T-helper 1 cell treated with Interleukin-12 subunit alpha and Interleukin-12 subunit beta and Interleukin-4 antibody, amounts not matched to agents 30 ng/mL and 1 ng/mL, for 36 hours (primary cell): ENCODE measurements around the gene TMEM156. TPM values are rescaled to one million over a fixed set of nuclear protein-coding genes. Genes with fewer than 3 reads are reported as not detected.

Experiments used
- intact Hi-C: fragments of 100-400 bp; cut with micrococcal nuclease; formaldehyde crosslinking; loops from one replicate; pipeline ENCODE4 v1.15.1; 2024
- total RNA-seq: library from RNA; stranded (reverse); gene quantifications from 2 replicates; pipeline ENCODE4 v1.2.3, GENCODE V29; 2022

The TMEM156 gene
- total RNA-seq, 1 donor from 2014 or later: 43.8 TPM

- intact Hi-C loops: loop anchor here (1.0 to 10.0 kb wide), 14 partner anchors 12 to 1358 kb away; partner anchors contain the start of genes PDS5A, RELL1, RFC1 and RHOH
These were observed 12.3 kb upstream of the TMEM156 start for GRCh38 chr4:39044364-39044955.

DNA sequence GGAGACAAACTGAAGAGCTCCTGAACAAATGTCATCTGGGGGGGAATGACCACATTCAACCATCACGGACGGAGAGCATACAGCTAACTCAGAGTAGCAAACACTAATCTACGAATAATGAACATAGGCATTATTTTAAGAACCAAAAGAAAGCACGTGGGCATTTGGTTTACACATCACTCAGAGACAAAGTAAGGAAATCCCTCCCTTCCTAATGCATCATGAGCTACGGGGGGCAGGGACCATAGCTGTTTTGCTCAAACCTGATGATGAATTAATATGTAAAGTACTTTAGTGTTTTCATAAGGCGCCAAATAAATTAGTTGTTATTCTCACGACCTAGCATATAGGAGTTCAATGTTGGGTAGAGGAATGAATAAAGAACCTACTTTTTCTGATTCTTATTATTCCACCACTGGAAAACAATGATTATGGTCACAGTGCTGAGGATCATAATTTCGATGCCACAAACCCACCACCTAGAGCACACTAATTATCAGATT, 11.7 kb upstream of the TMEM156 start:
- intact Hi-C loops: loop anchor here (1.0 to 10.0 kb wide), 14 partner anchors 12 to 1358 kb away; partner anchors contain the start of genes PDS5A, RELL1, RFC1 and RHOH

- intact Hi-C loops: loop anchor here (5.0 to 10.0 kb wide), 4 partner anchors 324 to 1262 kb away; partner anchors contain the start of genes PDS5A, RFC1 and RHOH
These were observed 11.1 kb upstream of the TMEM156 start for GRCh38 chr4:39043058-39043860.

- intact Hi-C loops: loop anchor here (5.0 to 10.0 kb wide), 4 partner anchors 325 to 1262 kb away; partner anchors contain the start of genes PDS5A, RFC1 and RHOH
These were observed 10.2 kb upstream of the TMEM156 start for GRCh38 chr4:39042366-39042765.

GRCh38 chr4:39039108-39039507, 6.9 kb upstream of the TMEM156 start:
- intact Hi-C loops: loop anchor here (10.0 kb wide), 2 partner anchors 374 to 1016 kb away; partner anchors contain the start of genes KLF3 and N4BP2

DNA sequence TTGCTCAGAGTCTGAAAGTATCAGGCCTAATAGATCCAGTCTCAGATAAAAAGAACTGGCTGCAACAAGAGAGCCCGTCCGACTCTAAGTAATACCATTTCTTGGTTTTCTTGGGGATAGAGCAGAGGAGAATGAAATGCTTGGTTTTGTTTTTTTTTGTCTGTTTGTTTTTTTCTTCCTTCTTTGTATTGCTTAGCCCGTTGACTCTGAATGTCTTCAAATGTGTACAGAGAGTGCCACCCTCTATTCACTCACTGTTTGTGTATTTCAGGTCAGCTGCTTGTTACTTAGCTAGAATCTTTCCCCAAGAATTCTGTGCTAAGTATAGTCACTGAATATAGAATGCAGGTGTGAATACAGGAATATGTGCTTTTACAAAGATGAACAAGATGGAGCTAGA, 5.7 kb upstream of the TMEM156 start:
- intact Hi-C loops: loop anchor here (10.0 kb wide), 2 partner anchors 373 to 1017 kb away; partner anchors contain the start of genes KLF3 and N4BP2

DNA sequence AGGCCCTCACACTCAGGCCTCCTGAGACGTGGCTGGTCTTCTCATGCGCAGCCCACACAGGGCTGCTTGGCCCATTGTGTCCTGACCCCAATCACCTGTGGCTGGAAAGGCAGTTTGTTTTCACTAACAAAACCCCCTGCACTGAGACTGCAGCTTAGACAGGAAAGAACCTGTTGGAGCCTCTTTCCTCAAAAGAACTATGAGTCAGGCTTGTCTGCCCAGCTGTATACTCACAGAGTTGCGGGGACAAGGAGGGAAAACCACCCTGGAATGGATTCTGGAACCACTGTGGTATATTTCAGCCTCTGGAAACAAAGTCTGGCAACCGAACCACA, 5.2 kb upstream of the TMEM156 start:
- intact Hi-C loops: loop anchor here (10.0 kb wide), 2 partner anchors 373 to 1017 kb away; partner anchors contain the start of genes KLF3 and N4BP2

DNA sequence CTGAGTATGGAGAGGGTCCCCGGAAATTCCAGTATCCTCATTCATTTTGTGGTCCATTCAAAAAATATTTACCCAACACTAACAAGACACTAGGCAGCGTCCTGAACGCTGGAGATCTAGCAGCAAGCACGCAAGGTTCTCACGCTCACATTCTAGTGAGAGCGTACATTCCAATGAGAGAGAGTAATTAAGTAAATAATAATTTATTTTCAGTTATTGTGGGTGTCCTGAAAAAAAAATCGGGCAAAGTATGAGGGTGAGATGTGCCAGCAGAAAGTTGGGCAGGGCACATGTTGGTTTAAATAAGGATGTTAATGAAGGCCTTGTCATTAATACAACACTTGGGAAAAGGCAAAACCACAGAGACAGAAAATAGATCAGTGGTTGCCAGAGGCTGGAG, 4.0 kb upstream of the TMEM156 start:
- intact Hi-C loops: loop anchor here (10.0 kb wide), 2 partner anchors 371 to 1019 kb away; partner anchors contain the start of genes KLF3 and N4BP2

DNA sequence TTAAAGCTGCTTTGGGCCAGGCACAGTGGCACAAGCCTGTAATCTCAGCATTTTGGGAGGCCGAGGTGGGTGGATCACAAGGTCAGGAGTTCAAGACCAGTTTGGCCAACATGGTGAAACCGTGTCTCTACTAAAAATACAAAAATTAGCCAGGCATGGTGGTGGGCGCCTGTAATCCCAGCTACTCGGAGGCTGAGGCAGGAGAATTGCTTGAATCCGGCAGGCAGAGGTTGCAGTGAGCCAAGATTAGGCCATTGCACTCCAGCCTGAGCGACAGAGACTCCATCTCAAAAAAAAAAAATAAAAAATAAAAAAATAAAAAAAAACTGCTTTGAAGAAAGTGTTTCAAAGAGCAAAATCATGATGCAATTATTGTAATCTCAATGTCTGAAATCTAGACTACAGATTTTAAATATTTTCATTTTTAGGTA, 604 bp downstream of the TMEM156 start:
- intact Hi-C loops: loop anchor here (1.0 to 10.0 kb wide), 14 partner anchors 13 to 1023 kb away; partner anchors contain the start of genes KLF3, N4BP2, TLR6 and UBE2K

- intact Hi-C loops: loop anchor here (1.0 to 10.0 kb wide), 11 partner anchors 49 to 1024 kb away; partner anchors contain the start of genes KLF3, N4BP2, RPL9 and UBE2K
These were observed 1.5 kb downstream of the TMEM156 start for GRCh38 chr4:39030725-39031124.

- intact Hi-C loops: loop anchor here (1.0 to 10.0 kb wide), 11 partner anchors 49 to 1025 kb away; partner anchors contain the start of genes KLF3, N4BP2, RPL9 and UBE2K
These were observed 2.2 kb downstream of the TMEM156 start for GRCh38 chr4:39029752-39030694.

DNA sequence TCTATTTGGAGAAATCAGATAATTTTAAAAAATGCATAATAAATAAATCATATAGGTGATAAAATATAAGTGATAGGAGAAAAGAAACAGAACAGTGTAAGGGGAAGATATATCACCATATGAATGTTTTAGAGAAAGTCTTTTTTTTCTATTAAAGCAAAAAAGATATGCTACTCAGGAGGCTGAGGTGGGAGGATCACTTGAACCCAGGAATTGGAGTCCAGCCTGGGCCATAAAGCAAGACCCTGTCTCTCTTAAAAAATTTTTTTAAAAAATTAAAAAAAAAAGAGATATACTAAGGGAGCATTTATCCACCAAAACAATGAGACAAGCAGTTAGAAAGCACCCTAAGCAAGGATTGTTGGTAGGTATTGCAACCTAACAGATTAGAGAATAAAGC, 6.1 kb downstream of the TMEM156 start:
- intact Hi-C loops: no loop called here

GRCh38 chr4:39025552-39026085, 6.6 kb downstream of the TMEM156 start:
- intact Hi-C loops: no loop called here

DNA sequence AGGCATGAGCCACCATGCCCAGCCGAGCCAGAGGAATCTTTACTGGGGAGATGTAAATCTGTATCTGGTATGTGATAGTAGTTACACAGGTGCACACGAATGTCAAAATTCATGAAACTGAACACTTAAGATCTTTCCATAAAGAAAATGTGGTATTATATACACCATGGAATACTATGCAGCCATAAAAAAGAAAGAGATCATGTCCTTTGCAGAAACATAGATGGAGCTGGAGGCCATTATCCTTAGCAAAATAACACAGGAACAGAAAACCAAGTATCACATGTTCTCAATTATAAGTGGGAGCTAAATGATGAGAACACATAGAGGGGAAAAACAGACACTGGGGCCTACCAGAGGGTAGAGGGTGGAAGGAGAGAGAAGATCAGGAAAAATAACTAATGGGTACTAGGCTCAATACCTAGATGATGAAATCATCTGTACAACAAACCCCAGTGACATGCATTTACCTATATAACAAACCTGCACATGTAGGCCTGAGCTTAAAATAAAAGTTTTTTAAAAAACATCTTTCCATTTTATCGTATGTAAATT, 7.8 kb downstream of the TMEM156 start:
- intact Hi-C loops: no loop called here

DNA sequence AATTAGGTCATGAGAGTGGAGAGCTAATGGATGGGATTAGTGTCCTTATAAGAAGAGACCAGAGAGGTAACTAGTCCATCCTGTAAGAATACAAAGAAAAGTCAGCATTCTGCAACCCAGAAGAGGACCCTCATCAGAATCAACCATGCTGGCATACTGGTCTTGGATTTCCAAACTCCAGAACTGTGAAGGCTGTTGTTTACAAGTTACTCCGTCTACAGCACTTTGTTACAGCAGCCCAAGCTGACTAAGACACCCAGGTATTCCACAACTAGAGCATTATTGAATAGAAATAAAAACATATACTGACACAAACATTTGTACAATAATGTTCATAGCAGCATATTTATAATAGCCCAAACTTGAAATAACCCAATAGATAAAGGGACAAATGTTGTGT, 9.2 kb downstream of the TMEM156 start:
- intact Hi-C loops: loop anchor here (2.0 kb wide), 1 partner anchor 18 kb away; no protein-coding TSS in a partner anchor

DNA sequence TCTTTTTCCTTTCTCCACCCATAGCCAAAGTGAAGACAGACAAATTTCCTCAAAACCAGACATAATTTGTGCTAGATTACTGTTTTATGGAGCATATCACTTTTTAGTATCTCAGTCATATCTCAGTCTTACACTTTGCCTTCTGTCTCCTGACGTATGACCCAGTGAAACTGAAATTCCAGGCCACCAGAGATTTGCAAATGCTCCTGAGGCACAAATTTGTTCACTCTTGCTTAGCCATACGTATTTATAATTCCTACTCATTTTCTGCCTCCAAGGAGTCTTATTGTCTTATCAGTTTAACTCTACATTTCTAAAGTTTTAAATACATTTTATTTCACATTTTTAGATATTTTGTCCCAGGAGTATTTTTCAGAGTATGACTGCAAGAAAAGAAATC, 10.0 kb downstream of the TMEM156 start:
- intact Hi-C loops: loop anchor here (2.0 kb wide), 1 partner anchor 17 kb away; no protein-coding TSS in a partner anchor

- intact Hi-C loops: loop anchor here (2.0 kb wide), 1 partner anchor 17 kb away; no protein-coding TSS in a partner anchor
These were observed 10.6 kb downstream of the TMEM156 start for GRCh38 chr4:39021631-39022030.

GRCh38 chr4:39020130-39020529, 12.1 kb downstream of the TMEM156 start:
- intact Hi-C loops: no loop called here

GRCh38 chr4:39014028-39014427, 18.2 kb downstream of the TMEM156 start:
- intact Hi-C loops: no loop called here
